Parathyroid adenoma (tissue), 2 donors: ENCODE data around the gene FAM53B.
A peak's percentile ranks its signal among the peaks of the same experiment; 100 is the strongest.

Experiments
- H2AFZ ChIP-seq: fragments of 300-600 bp; sonication (generic); one replicate; pipeline ENCODE4 v1.7.0; 2017; ENCODE audit warnings: antibody characterized with exemption, mild to moderate bottlenecking
- H3K27ac ChIP-seq: fragments of 300-600 bp; sonication (generic); one replicate; pipeline ENCODE4 v1.7.0; 2017
- H3K27me3 ChIP-seq: fragments of 300-600 bp; sonication (generic); one replicate; pipeline ENCODE4 v1.7.0; 2017; ENCODE audit warnings: low read length; ENCODE audit not compliant: control insufficient read depth, insufficient read depth
- H3K36me3 ChIP-seq: fragments of 300-600 bp; sonication (generic); one replicate; pipeline ENCODE4 v1.7.0; 2017; ENCODE audit warnings: low read length; ENCODE audit not compliant: control insufficient read depth, insufficient read depth
- H3K4me1 ChIP-seq: fragments of 300-600 bp; sonication (generic); one replicate; pipeline ENCODE4 v1.7.0; 2017; ENCODE audit warnings: control low read depth
- H3K4me2 ChIP-seq: fragments of 300-600 bp; sonication (generic); one replicate; pipeline ENCODE4 v1.7.0; 2017; ENCODE audit warnings: low read length
- H3K4me3 ChIP-seq: fragments of 300-600 bp; sonication (generic); one replicate; pipeline ENCODE4 v1.7.0; 2017; ENCODE audit warnings: low read depth, low read length
- H3K79me2 ChIP-seq: fragments of 300-600 bp; sonication (generic); one replicate; pipeline ENCODE4 v1.7.0; 2017; ENCODE audit warnings: control low read depth
- H3K9ac ChIP-seq: fragments of 300-600 bp; sonication (generic); one replicate; pipeline ENCODE4 v1.7.0; 2017; ENCODE audit warnings: mild to moderate bottlenecking
- H3K9me3 ChIP-seq: fragments of 300-600 bp; sonication (generic); one replicate; pipeline ENCODE4 v1.7.0; 2017; ENCODE audit warnings: low read length; ENCODE audit not compliant: control insufficient read depth
- CTCF ChIP-seq: fragments of 300-600 bp; sonication (generic); IDR thresholded peaks from one replicate; pipeline ENCODE4 v1.7.0; 2017; ENCODE audit warnings: antibody characterized with exemption, mild to moderate bottlenecking
- donor health status: primary hyperparathyroidism.

The FAM53B gene

GRCh38 chr10:124692100-124692446 is 52.1 kb downstream of the FAM53B start:
- H3K9ac ChIP-seq, result no peak overlapping the region
- no peak overlapping the region for H2AFZ ChIP-seq

GRCh38 chr10:124691421-124692099 is 52.6 kb downstream of the FAM53B start:
- no peak overlapping the region for H3K9ac ChIP-seq
- H3K4me1 ChIP-seq, result peaks cover 59% of the 10 kb centered on the region

More at GRCh38 chr10:124692100-124692446, 52.1 kb downstream of the FAM53B start:
- no peak for TF ChIP-seq CTCF
- Histone ChIP-seq H3K36me3 (no peaks in the 10 kb centered on the region), H3K79me2 (peaks cover 30% of the 10 kb centered on the region), H3K4me2 (no peak overlapping the region), H3K27ac (peak overlapping the region; percentile 94), H3K4me1 (peaks cover 58% of the 10 kb centered on the region), H3K4me3 (no peak overlapping the region), H3K27me3 (no peaks in the 10 kb centered on the region), H3K9me3 (no peaks in the 10 kb centered on the region)

GRCh38 chr10:124691002-124691401 is 53.2 kb downstream of the FAM53B start:
- Histone ChIP-seq H3K4me3 (no peak overlapping the region), H3K79me2 (peaks cover 19% of the 10 kb centered on the region), H3K4me1 (peaks cover 64% of the 10 kb centered on the region), H3K9me3 (no peaks in the 10 kb centered on the region), H3K36me3 (no peaks in the 10 kb centered on the region), H3K27me3 (no peaks in the 10 kb centered on the region), H3K27ac (no peak overlapping the region), H3K4me2 (no peak overlapping the region), H2AFZ (no peak overlapping the region), H3K9ac (no peak overlapping the region)
- no peak for TF ChIP-seq CTCF

More at GRCh38 chr10:124691421-124692099, 52.6 kb downstream of the FAM53B start:
- no peaks in the 10 kb centered on the region for H3K9me3 ChIP-seq
- no peak overlapping the region for H2AFZ ChIP-seq
- TF ChIP-seq CTCF, result no peak
- H3K36me3 ChIP-seq, result no peaks in the 10 kb centered on the region
- peak overlapping the region; percentile 94 for H3K27ac ChIP-seq
- peaks cover 25% of the 10 kb centered on the region for H3K79me2 ChIP-seq
- no peak overlapping the region for H3K4me3 ChIP-seq
- no peak overlapping the region for H3K4me2 ChIP-seq
- no peaks in the 10 kb centered on the region for H3K27me3 ChIP-seq

GRCh38 chr10:124689911-124690498 is 54.2 kb downstream of the FAM53B start:
- no peaks in the 10 kb centered on the region for H3K36me3 ChIP-seq
- no peak overlapping the region for H3K9ac ChIP-seq
- TF ChIP-seq CTCF, result no peak
- no peak overlapping the region for H3K4me3 ChIP-seq
- peaks cover 16% of the 10 kb centered on the region for H3K79me2 ChIP-seq
- H3K27ac ChIP-seq, result peak overlapping the region; percentile 2
- H2AFZ ChIP-seq, result no peak overlapping the region
- no peak overlapping the region for H3K4me2 ChIP-seq
- H3K4me1 ChIP-seq, result peaks cover 62% of the 10 kb centered on the region
- no peaks in the 10 kb centered on the region for H3K27me3 ChIP-seq
- H3K9me3 ChIP-seq, result no peaks in the 10 kb centered on the region
